Neural crest cell (in vitro differentiated cells): ENCODE data around the gene RPL32. TPM values are rescaled to one million over a fixed set of nuclear protein-coding genes. Genes with fewer than 3 reads are reported as not detected.
A peak's percentile ranks its signal among the peaks of the same experiment; 100 is the strongest.

Experiments
- DNase-seq: peaks from one replicate; pipeline ENCODE4 v3.0.0; 2021; ENCODE audit warnings: low read depth, mixed read lengths, low spot score
- H3K27ac Mint-ChIP-seq: one replicate; pipeline ENCODE4 v1.8.0; 2021; ENCODE audit warnings: mild to moderate bottlenecking, mixed read lengths; ENCODE audit not compliant: unreplicated experiment
- H3K27me3 Mint-ChIP-seq: 2 replicates; pipeline ENCODE4 v1.8.0; 2021; ENCODE audit warnings: low read depth, mild to moderate bottlenecking, mixed read lengths
- H3K36me3 Mint-ChIP-seq: 2 replicates; pipeline ENCODE4 v1.8.0; 2021; ENCODE audit warnings: low read depth, mild to moderate bottlenecking, mixed read lengths
- H3K4me1 Mint-ChIP-seq: 2 replicates; pipeline ENCODE4 v1.8.0; 2021; ENCODE audit warnings: mixed read lengths
- H3K4me3 Mint-ChIP-seq: one replicate; pipeline ENCODE4 v1.8.0; 2021; ENCODE audit warnings: mild to moderate bottlenecking, mixed read lengths
- H3K9me3 Mint-ChIP-seq: 2 replicates; pipeline ENCODE4 v1.8.0; 2021; ENCODE audit warnings: mixed read lengths
- CTCF ChIP-seq: fragments of 200-600 bp; sonication (generic); conservative IDR thresholded peaks from 2 replicates; pipeline ENCODE4 v1.5.0; 2021; ENCODE audit warnings: antibody characterized with exemption, mild to moderate bottlenecking
- total RNA-seq: library from RNA; stranded (reverse); gene quantifications from 2 replicates; pipeline ENCODE4 v1.2.1, GENCODE V29; 2021

Gene RPL32
- total RNA-seq, 1 donor from 2014 or later, result 1,918 TPM

- peaks cover 13% of the 10 kb centered on the region for H3K4me1 Mint-ChIP-seq
- no peaks in the 10 kb centered on the region for H3K27me3 Mint-ChIP-seq
- no peaks in the 10 kb centered on the region for H3K9me3 Mint-ChIP-seq
- peaks cover 5% of the 10 kb centered on the region for H3K36me3 Mint-ChIP-seq
- no peak overlapping the region for H3K27ac Mint-ChIP-seq
- H3K4me3 Mint-ChIP-seq, result peak overlapping the region; percentile 56
- no peak for TF ChIP-seq CTCF
- DNase-seq, result no peak
Observed at GRCh38 chr3:12809001-12809400, 32.4 kb downstream of the RPL32 start.

- Mint-ChIP-seq H3K4me1 (peaks cover 13% of the 10 kb centered on the region), H3K4me3 (peak overlapping the region; percentile 56), H3K36me3 (peaks cover 5% of the 10 kb centered on the region), H3K9me3 (no peaks in the 10 kb centered on the region), H3K27ac (no peak overlapping the region), H3K27me3 (no peaks in the 10 kb centered on the region)
- TF ChIP-seq CTCF, result no peak
- no peak for DNase-seq
Observed at GRCh38 chr3:12808587-12808986, 32.8 kb downstream of the RPL32 start.

GRCh38 chr3:12807601-12808359, 33.6 kb downstream of the RPL32 start:
- peaks cover 13% of the 10 kb centered on the region for H3K4me1 Mint-ChIP-seq

GRCh38 chr3:12807066-12807465, 34.3 kb downstream of the RPL32 start:
- DNase-seq, result no peak
- H3K36me3 Mint-ChIP-seq, result peaks cover 5% of the 10 kb centered on the region
- no peaks in the 10 kb centered on the region for H3K27me3 Mint-ChIP-seq

More at GRCh38 chr3:12807601-12808359, 33.6 kb downstream of the RPL32 start:
- no peak for DNase-seq
- Mint-ChIP-seq H3K9me3 (no peaks in the 10 kb centered on the region), H3K27me3 (no peaks in the 10 kb centered on the region), H3K4me3 (peak overlapping the region; percentile 56), H3K27ac (no peak overlapping the region), H3K36me3 (peaks cover 5% of the 10 kb centered on the region)
- no peak for TF ChIP-seq CTCF

GRCh38 chr3:12803371-12803770, 38.0 kb downstream of the RPL32 start:
- no peaks in the 10 kb centered on the region for H3K27me3 Mint-ChIP-seq
- H3K36me3 Mint-ChIP-seq, result peaks cover 5% of the 10 kb centered on the region
- no peaks in the 10 kb centered on the region for H3K9me3 Mint-ChIP-seq
- no peak for DNase-seq
- no peaks in the 10 kb centered on the region for H3K4me1 Mint-ChIP-seq
- TF ChIP-seq CTCF, result no peak
- H3K27ac Mint-ChIP-seq, result no peak overlapping the region
- no peak overlapping the region for H3K4me3 Mint-ChIP-seq

More at GRCh38 chr3:12807066-12807465, 34.3 kb downstream of the RPL32 start:
- TF ChIP-seq CTCF, result no peak
- Mint-ChIP-seq H3K9me3 (no peaks in the 10 kb centered on the region), H3K4me1 (peaks cover 13% of the 10 kb centered on the region), H3K4me3 (no peak overlapping the region), H3K27ac (no peak overlapping the region)
